SK-N-SH (cell line): ENCODE measurements around the gene PRKCA. TPM values are rescaled to one million over a fixed set of nuclear protein-coding genes. Genes with fewer than 3 reads are reported as not detected.

ENCODE experiments used
- CTCF ChIA-PET: fragments of 300-600, 350-600 bp; formaldehyde crosslinking; extraction: SDS; loops from one replicate; lab custom pipeline; 2021; lab: Yijun Ruan, JAX
- POLR2A ChIA-PET: fragments of 350-600 bp; sonication (Branson Sonifier 250); formaldehyde crosslinking; extraction: SDS; loops from one replicate; lab custom pipeline; 2020; ENCODE audit warnings: antibody characterized with exemption, inconsistent platforms; lab: Yijun Ruan, JAX
- DNase-seq: peaks from one replicate; pipeline ENCODE4 v3.0.0; 2012
- H2AFZ ChIP-seq: fragments of 200-600 bp; sonication (generic); 2 replicates; pipeline ENCODE4 v1.8.1; 2016; ENCODE audit warnings: antibody characterized with exemption, mild to moderate bottlenecking, low read depth
- H3F3A ChIP-seq: fragments of 200-600 bp; sonication (generic); replicated peaks from 2 replicates; pipeline ENCODE3; 2016; ENCODE audit warnings: antibody characterized with exemption, mild to moderate bottlenecking; ENCODE audit not compliant: insufficient read depth
- H3K27ac ChIP-seq, 2 experiments: fragments of 200-500 bp in 1 of 2; fragments of 200-600 bp in 1 of 2; sonication (Bioruptor generic) in 1 of 2; sonication (generic), shearing (Covaris generic) in 1 of 2; 2 replicates each; pipeline versions ENCODE4 v1.5.1 to v1.6.1; 2014 to 2016; ENCODE audit warnings: low read depth in 2 of 2, inconsistent platforms in 1 of 2, low read length in 1 of 2, mild to moderate bottlenecking in 1 of 2, mixed read lengths in 1 of 2
- H3K27me3 ChIP-seq: fragments of 200-600 bp; sonication (generic), shearing (Covaris generic); 2 replicates; pipeline ENCODE4 v1.6.1; 2016; ENCODE audit warnings: mixed run types; ENCODE audit not compliant: insufficient read depth
- H3K36me3 ChIP-seq, 2 experiments: fragments of 200-500 bp in 1 of 2; fragments of 200-600 bp in 1 of 2; sonication (Bioruptor generic) in 1 of 2; sonication (generic) in 1 of 2; replicated peaks in 1 of 2; 2 replicates each; pipeline versions ENCODE3 to v1.5.1; 2014 to 2016; ENCODE audit warnings: low read length in 1 of 2, mild to moderate bottlenecking in 1 of 2; ENCODE audit not compliant: insufficient read depth in 2 of 2, control insufficient read depth in 1 of 2
- H3K4me1 ChIP-seq, 2 experiments: fragments of 200-500 bp in 1 of 2; fragments of 200-600 bp in 1 of 2; sonication (Bioruptor generic) in 1 of 2; sonication (generic), shearing (Covaris generic) in 1 of 2; 2 replicates each; pipeline versions ENCODE4 v1.5.1 to v1.6.1; 2014 to 2016; ENCODE audit warnings: low read depth in 1 of 2, low read length in 1 of 2, mixed run types in 1 of 2; ENCODE audit not compliant: insufficient read depth in 2 of 2, control insufficient read depth in 1 of 2
- H3K4me2 ChIP-seq: fragments of 200-600 bp; sonication (generic), shearing (Covaris generic); 2 replicates; pipeline ENCODE4 v1.6.1; 2017; ENCODE audit warnings: mixed run types
- H3K4me3 ChIP-seq, 2 experiments: fragments of 200-500 bp in 1 of 2; fragments of 200-600 bp in 1 of 2; sonication (Bioruptor generic) in 1 of 2; sonication (generic), shearing (Covaris generic) in 1 of 2; 2 replicates each; pipeline versions ENCODE4 v1.5.1 to v1.8.1; 2014 to 2016; ENCODE audit warnings: low read depth in 2 of 2, inconsistent platforms in 1 of 2, low read length in 1 of 2, mild to moderate bottlenecking in 1 of 2, mixed read lengths in 1 of 2, moderate library complexity in 1 of 2
- H3K79me2 ChIP-seq: fragments of 200-600 bp; sonication (generic); 2 replicates; pipeline ENCODE4 v1.8.1; 2017; ENCODE audit warnings: mild to moderate bottlenecking; ENCODE audit not compliant: insufficient read depth
- H3K9ac ChIP-seq: fragments of 200-600 bp; sonication (generic); 2 replicates; pipeline ENCODE4 v1.6.1; 2017; ENCODE audit warnings: mixed run types
- H3K9me2 ChIP-seq: fragments of 200-600 bp; sonication (generic); 2 replicates; pipeline ENCODE4 v1.6.1; 2017; ENCODE audit warnings: mixed run types
- H3K9me3 ChIP-seq: fragments of 200-600 bp; sonication (generic); 2 replicates; pipeline ENCODE4 v1.6.1; 2017; ENCODE audit warnings: mixed run types, mild to moderate bottlenecking, moderate library complexity
- H4K20me1 ChIP-seq: fragments of 200-600 bp; sonication (generic); 2 replicates; pipeline ENCODE4 v1.6.1; 2017; ENCODE audit warnings: mild to moderate bottlenecking, mixed run types; ENCODE audit not compliant: insufficient read depth
- CHD2 ChIP-seq: fragments of 150-350 bp; IDR thresholded peaks from 2 replicates; pipeline ENCODE4 v1.6.1; 2018; ENCODE audit warnings: low read length; ENCODE audit not compliant: partially characterized antibody
- CTCF ChIP-seq: fragments of 200-600 bp; sonication (generic); IDR thresholded peaks from 2 replicates; pipeline ENCODE4 v1.6.1; 2017; ENCODE audit warnings: antibody characterized with exemption, mild to moderate bottlenecking, moderate library complexity
- EP300 ChIP-seq, 2 experiments: IDR thresholded peaks; 2 replicates each; pipeline versions ENCODE4 v1.4.0 to v1.6.1; 2012; ENCODE audit warnings: borderline replicate concordance in 1 of 2, low read depth in 1 of 2, low read length in 1 of 2
- FOSL2 ChIP-seq: IDR thresholded peaks from 2 replicates; pipeline ENCODE4 v1.4.0; 2012; ENCODE audit warnings: low read depth, mild to moderate bottlenecking, moderate library complexity, borderline replicate concordance
- FOXJ3 ChIP-seq: sonication (generic); formaldehyde crosslinking; IDR thresholded peaks from 2 replicates; pipeline ENCODE4 v1.5.1; 2020; ENCODE audit warnings: mild to moderate bottlenecking, missing genetic modification reagents
- JUND ChIP-seq: IDR thresholded peaks from 2 replicates; pipeline ENCODE4 v1.4.0; 2012
- MXI1 ChIP-seq: IDR thresholded peaks from 2 replicates; pipeline ENCODE4 v1.6.1; 2012; ENCODE audit warnings: mild to moderate bottlenecking, low read depth, low read length, improper control_type of control experiment
- PBX3 ChIP-seq: IDR thresholded peaks from 2 replicates; pipeline ENCODE4; 2012
- RFX5 ChIP-seq: IDR thresholded peaks from 2 replicates; pipeline ENCODE4 v1.6.1; 2012; ENCODE audit warnings: mild to moderate bottlenecking, improper control_type of control experiment, low read length
- RXRA ChIP-seq: IDR thresholded peaks from 2 replicates; pipeline ENCODE4 v1.4.0; 2012; ENCODE audit warnings: low read depth, mild to moderate bottlenecking, borderline replicate concordance
- SMC3 ChIP-seq: IDR thresholded peaks from 2 replicates; pipeline ENCODE4 v1.6.1; 2012; ENCODE audit warnings: low read depth, low read length, improper control_type of control experiment
- TCF12 ChIP-seq: IDR thresholded peaks from 2 replicates; pipeline ENCODE4 v1.4.0; 2012
- TEAD4 ChIP-seq: IDR thresholded peaks from 2 replicates; pipeline ENCODE4 v1.4.0; 2012; ENCODE audit warnings: mild to moderate bottlenecking, borderline replicate concordance; ENCODE audit not compliant: insufficient read depth
- YY1 ChIP-seq: IDR thresholded peaks from 2 replicates; pipeline ENCODE4 v1.4.0; 2012; ENCODE audit warnings: low read depth, mild to moderate bottlenecking
- WGBS: methylation state at CpG from one replicate; pipeline ENCODE4 v1.1.6; 2017; ENCODE audit warnings: low lambda C conversion rate; 5-methylcytosine and 5-hydroxymethylcytosine counted together
- polyA plus RNA-seq, 3 experiments: library from polyadenylated mRNA; depleted of rRNA; stranded (reverse); fragments of >200 nt; gene quantifications; 2 replicates each; pipeline ENCODE4 v1.2.3, GENCODE V29; 2012

The PRKCA gene
- polyA plus RNA-seq, 1 of the 3 experiments (the other 2 are of a cell fraction) = 108 TPM

GRCh38 chr17:66277191-66277590 is 25.2 kb upstream of the PRKCA start:
- no peaks in the 10 kb centered on the region for H3K9me2 ChIP-seq
- H3F3A ChIP-seq = peaks cover 45% of the 10 kb centered on the region
- 0 out of 2 replicates have a peak overlapping the region, but pooled peaks have one; percentile 6 for H2AFZ ChIP-seq
- H3K4me3 ChIP-seq = no peak overlapping the region
- CTCF ChIA-PET = interaction anchor here (0.9 to 1.3 kb wide), 3 partner anchors 10 to 348 kb away, joined by 3 to 5 read pairs (median 4); no protein-coding TSS in a partner anchor
- no peak for DNase-seq
- H3K36me3 ChIP-seq = no peaks in the 10 kb centered on the region
- H3K4me1 ChIP-seq = peaks cover 3 to 36% of the 10 kb centered on the region in 2 experiments; a peak in 3 of 4 replicates
- peaks cover 6% of the 10 kb centered on the region; the same call in 1 of the 2 replicates for H3K79me2 ChIP-seq
- H3K4me2 ChIP-seq = no peak overlapping the region
- no peaks in the 10 kb centered on the region for H3K27me3 ChIP-seq
- POLR2A ChIA-PET = no interaction called here
- H3K9me3 ChIP-seq = no peaks in the 10 kb centered on the region
- H4K20me1 ChIP-seq = no peaks in the 10 kb centered on the region
- whole genome bisulfite sequencing = 96% methylated on average over 2 of the region's 2 CpGs
- H3K27ac ChIP-seq = peak overlapping the region in 1 of 2 experiments; percentile 80; a peak in 2 of 4 replicates
- TF ChIP-seq CTCF = no peak
- no peak for TF ChIP-seq TEAD4
- TF ChIP-seq RXRA = no peak
- TF ChIP-seq FOSL2 = no peak
- no peak for TF ChIP-seq PBX3
- TF ChIP-seq RFX5 = no peak
- no peak for TF ChIP-seq JUND
- TF ChIP-seq SMC3 = no peak
- TF ChIP-seq CHD2 = no peak
- TF ChIP-seq FOXJ3 (CRISPR knock-in tag) = no peak
- no peak for TF ChIP-seq MXI1
- H3K9ac ChIP-seq = no peak overlapping the region

GRCh38 chr17:66281661-66282369 is 20.6 kb upstream of the PRKCA start:
- POLR2A ChIA-PET = no interaction called here
- H3K4me1 ChIP-seq = peaks cover 0 to 3% of the 10 kb centered on the region in 2 experiments; a peak in 2 of 4 replicates
- TF ChIP-seq TCF12 = no peak
- no peak for TF ChIP-seq YY1
- TF ChIP-seq EP300 (IDR thresholded peaks at IDR 0.05; ENCODE audit: borderline replicate concordance in 1 of 2, low read depth in 1 of 2, low read length in 1 of 2) = no peak
- no peak for TF ChIP-seq TEAD4
- no peak for DNase-seq
- WGBS = 81% methylated on average over 6 of the region's 7 CpGs
- H3K36me3 ChIP-seq = no peaks in the 10 kb centered on the region
- H3K4me2 ChIP-seq = no peak overlapping the region
- H3K9me3 ChIP-seq = no peaks in the 10 kb centered on the region
- H4K20me1 ChIP-seq = no peaks in the 10 kb centered on the region
- no peak overlapping the region for H2AFZ ChIP-seq
- CTCF ChIA-PET = interaction anchor here (1.3 kb wide), 1 partner anchor 10 kb away, joined by 4 read pairs; no protein-coding TSS in a partner anchor
- H3K4me3 ChIP-seq = no peak overlapping the region
- no peak overlapping the region for H3K9ac ChIP-seq
- H3F3A ChIP-seq = peaks cover 9% of the 10 kb centered on the region
- no peak overlapping the region for H3K27ac ChIP-seq
- no peaks in the 10 kb centered on the region for H3K27me3 ChIP-seq
- no peaks in the 10 kb centered on the region for H3K9me2 ChIP-seq
- H3K79me2 ChIP-seq = no peaks in the 10 kb centered on the region
